ENCODE results near the gene CFAP251.
"Not testable (repeated sequence)": the region's sequence is repeated elsewhere in the genome, so short reads cannot be mapped to it uniquely, and the experiment has no call there.

The CFAP251 gene

DNA sequence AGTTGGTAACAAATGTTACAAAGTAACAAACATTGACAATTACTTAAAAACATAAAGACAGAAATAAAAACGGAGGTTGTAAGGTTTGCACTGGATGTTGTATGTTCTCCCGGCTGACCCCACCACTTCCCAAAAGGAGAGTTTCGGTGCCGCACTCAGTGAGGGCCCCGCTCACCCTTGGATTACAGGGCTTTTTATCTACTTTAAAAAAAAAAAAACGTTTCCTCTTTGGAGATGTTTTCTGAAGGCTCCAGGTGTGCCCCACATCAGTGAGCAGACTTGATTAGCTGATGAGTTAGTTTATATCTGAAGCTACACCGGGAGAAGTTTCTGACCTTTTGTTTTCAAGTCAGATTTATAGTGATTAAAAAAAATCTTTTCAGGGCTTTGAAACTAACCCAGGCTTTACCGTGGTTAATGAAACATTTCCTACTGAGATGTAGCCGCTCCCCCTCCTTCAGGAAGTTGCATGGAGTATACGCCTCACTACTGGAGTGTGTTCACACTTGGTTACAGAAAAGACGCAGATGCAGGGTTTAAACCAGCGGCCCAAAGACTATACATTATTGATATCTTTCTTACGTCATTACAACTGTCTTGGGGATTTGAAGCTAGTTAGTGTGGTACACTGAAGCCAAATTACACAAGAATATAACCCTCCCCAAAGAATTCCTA lies 65.3 kb downstream of the CFAP251 start:
- FAIRE-seq (no peak), DNase-seq (ENCODE audit: insufficient read length, low spot score) (no peak)
- no peak for TF ChIP-seq POLR2A (IDR thresholded peaks at IDR 0.05; ENCODE audit: low read depth, low read length)

DNA sequence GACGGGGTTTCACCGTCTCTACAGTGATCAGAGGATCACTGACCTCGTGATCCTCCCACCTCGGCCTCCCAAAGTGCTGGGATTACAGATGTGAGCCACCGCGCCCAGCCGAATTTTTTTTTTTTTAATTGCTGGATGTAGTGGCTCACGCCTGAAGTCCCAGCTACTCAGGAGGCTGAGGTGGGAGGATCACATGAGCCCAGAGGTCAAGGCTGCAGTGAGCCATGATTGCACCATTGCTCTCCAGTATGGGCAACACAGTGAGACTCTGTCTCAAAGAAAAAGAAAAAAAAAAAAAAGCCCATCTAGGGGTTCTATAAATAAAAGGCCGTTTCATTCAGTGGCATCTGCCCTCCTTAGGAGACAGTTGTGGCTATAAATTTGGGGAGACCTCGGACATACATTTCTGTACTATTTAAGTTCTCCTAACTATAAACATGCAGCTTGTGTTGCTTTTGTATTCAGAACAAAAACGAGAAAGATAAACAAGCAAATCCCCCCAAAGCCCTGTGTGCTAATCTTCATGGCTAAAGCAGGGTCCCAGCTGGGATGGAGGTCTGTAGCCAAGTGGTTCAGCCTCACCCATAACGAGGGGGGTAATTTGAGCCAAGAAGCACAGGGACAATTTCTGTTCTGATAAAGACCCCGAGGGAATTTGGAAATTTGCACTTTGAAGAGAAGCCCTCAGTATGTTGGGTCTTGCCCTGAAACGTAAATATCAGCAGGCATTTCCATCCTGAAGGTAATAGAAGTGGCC lies 68.3 kb downstream of the CFAP251 start:
- DNase-seq (ENCODE audit: insufficient read length, low spot score), result no peak
- TF ChIP-seq POLR2A (IDR thresholded peaks at IDR 0.05; ENCODE audit: low read depth, low read length), result no peak

DNA sequence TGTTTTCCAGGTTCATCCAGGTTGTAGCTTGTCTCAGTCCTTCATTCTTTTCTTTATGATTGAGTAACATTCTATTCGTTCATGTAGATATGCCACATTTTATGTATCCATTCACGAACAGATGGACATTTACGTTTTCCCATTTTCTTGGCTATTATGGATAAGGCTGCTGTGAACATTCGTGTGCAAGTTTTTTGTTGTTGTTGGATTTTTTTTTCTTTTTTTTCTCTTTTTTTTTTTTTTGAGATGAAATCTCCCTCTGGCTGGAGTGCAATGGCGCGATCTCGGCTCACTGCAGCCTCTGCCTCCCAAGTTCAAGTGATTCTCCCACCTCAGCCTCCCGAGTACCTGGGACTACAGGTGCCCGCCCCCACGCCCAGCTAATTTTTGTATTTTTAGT lies 70.1 kb downstream of the CFAP251 start:
- FAIRE-seq; DNase-seq (ENCODE audit: insufficient read length, low spot score): not testable (repeated sequence)

More for the DNA sequence above, 68.3 kb downstream of the CFAP251 start:
- no peak for FAIRE-seq

DNA sequence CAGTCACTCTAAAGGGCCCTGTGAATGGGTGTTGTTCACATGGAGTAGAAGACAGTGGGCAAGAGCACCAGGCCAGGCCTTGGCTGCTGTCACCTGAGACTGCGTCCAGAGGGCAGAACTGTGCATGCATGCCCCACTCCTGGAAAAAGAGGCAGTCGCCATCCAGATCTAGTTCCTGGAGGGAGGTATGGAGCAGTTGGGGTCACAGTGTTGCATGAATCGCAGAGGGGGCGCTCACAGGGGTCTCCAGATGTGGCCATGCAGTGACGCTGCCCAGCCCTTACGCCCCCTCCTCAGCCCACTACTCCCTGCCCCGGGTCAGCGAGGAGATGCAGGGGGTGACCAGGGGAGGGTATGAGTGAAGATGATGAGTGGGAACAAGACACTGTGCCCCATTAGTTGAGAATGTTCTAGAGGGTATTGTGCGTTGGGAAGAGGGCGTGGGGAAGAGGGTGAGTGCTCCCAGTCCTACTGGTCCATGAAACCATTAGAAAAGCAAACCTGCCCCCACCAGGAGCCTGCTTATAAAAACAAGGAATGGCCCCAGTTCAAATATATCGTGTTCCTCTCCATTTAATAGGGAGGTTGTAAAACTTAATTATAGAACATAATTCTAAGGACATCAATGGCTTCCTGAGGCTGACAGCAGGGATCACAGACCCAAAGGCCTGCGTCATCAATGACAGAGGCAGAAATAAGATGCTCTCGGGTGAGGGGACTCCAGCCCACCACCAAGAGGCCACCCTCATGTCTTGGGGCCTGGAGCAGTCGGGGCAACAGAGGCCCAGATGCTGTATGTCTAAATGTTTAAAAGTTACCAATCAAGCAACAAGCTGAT lies 71.1 kb downstream of the CFAP251 start:
- no peak for FAIRE-seq
- TF ChIP-seq POLR2A (IDR thresholded peaks at IDR 0.05; ENCODE audit: low read depth, low read length), result no peak
- no peak for DNase-seq (ENCODE audit: insufficient read length, low spot score)

DNA sequence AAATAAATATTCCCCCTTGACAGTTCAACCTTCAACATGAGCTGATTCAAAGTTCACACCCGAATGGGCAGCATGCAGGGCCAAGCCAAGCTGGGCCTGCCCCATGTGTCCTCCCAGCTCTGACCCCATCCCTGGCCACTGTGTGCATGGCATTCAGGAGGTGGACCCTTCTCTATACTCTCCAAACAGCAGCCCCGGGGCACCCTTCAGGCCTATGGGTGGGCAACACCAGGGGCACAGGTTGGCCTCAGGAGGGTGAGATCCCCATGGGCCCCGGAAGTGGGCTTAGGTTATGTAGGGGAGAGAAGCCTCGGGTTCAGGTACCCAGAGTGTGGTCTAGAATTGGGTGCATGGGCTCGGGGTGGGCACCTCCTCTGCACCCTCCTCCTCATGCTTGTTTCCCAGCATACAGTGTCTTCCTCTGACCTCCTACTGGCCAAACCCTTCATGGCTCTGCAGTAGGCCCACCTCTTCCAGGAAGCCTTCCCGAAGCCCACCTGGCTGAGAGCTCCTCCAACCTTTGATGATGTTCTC lies 71.8 kb downstream of the CFAP251 start:
- FAIRE-seq, result no peak
- DNase-seq (ENCODE audit: insufficient read length, low spot score), result no peak
- TF ChIP-seq POLR2A (IDR thresholded peaks at IDR 0.05; ENCODE audit: low read depth, low read length), result no peak

DNA sequence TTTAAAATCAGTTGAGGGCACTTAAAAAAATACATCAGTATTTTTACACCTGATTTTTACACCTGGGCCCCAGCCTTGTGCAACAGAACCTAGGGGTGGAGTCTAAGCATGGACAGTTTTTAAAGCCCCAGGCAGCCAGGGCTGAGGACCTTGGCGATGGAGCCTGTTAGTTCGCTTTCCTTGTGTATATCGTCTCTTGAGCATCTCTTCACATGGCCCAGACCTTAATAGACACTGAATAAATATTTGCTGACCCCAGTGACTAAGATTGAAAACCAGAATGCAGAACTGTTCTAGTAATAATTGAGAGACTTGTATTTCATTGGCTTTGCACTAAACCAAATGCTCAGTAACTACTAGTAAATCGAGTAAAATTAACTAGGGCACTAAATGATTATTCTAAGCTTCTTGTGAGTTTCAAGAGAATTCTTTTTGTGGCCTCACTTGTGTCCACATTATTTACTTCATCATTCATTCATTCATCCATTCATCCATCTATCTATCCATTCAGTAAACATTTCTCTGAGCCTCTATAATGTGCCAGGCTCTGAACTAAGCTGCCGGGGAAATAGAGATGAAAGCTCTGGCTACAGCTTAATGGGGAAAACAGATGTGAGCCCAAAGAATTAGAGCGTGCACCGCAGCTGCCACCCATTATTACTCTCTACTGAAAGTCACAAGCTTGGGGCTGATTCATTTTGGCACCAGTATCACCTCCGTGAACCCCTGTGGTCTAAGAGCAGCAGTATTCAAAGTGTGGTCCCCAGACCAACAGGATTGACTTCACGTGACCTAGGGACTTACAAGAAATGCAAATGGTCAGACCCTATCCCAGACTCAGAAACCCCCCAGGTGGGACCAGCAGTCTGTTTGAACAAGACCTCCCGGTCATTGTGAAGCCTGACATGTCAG lies 72.6 kb downstream of the CFAP251 start:
- no peak for TF ChIP-seq POLR2A (IDR thresholded peaks at IDR 0.05; ENCODE audit: low read depth, low read length)
- DNase-seq (ENCODE audit: insufficient read length, low spot score), result no peak
- FAIRE-seq, result no peak

DNA sequence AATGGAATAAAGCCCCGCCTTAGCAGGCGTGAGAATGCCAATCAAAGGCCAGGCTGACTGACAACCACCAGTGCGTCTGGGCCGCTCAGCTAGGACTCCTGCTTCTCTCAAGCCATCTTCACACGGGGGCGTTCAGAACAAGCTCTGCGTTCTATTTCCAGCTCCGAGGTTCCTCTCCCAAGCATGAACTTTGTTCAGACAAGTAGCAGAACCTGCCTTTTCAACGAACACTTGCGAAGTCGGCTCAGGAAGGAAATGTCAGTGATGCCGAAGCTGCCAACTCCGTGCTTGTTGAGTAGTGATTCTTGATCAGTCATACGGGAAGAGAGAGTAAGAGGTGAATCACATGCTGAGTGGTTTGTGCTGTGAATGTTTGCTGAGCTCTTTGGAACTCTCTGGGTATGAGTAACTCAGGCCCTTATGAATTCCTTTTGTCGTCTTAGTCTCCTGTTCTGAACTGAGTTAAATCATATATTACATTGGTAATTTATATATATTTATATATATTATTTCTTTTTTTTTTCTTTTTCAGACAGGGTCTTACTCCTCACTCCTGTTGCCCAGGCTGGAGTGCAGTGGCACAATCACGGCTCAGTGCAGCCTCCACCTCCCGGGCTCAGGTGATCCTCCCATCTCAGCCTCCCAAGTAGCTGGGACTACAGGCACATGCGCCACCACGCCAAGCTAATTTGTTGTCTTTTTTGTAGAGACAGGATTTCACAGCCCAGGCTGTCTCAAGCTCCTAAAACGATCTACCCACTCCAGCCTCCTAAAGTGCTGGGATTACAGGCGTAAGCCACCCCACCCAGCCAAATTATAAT lies 73.9 kb downstream of the CFAP251 start:
- DNase-seq (ENCODE audit: insufficient read length, low spot score), result peak; percentile 97

DNA sequence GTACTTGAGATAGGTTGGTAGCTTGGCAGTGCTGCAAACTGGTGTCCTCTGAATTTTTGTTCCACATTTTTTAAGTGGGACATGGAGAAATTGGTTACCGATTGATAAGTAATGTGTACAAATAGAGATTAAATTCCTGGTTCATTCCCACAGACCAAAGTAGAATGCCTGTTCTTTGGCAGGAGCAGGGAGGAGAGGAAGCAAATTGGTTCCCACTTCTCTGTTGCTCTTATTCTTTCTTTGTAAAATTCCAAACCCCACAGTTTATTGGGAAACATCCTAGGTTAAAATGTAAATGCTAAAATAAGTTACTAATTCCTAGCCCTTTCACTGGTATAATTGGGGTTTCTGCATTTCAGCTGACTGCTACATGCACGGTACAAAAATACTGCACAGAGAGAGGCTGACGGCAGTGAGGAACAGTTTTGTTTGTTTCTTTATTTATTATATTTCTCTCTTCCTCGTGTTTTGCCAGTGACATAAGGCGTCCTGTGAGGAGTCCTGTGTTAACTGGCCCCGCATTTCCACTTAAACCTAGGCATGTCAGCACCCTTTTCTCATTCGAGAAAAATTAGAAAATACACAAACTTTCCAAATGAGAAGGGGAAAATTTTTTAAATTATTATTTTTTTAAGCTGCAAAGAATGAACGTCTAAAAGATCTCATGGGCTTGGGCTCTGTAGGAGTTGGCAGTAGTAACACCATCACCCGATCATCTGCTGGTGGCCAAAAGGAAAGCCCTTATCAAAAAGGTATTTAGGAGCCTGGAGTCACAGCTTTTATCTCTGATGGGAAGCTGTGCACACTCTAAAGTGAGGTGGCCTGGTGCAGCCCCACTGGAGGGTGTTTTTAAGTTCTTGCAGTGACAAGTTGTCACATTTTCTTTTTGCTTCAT lies 77.9 kb downstream of the CFAP251 start:
- no peak for TF ChIP-seq POLR2A (IDR thresholded peaks at IDR 0.05; ENCODE audit: low read depth, low read length)
- DNase-seq (ENCODE audit: insufficient read length, low spot score) (no peak), FAIRE-seq (no peak)

More for the DNA sequence above, 73.9 kb downstream of the CFAP251 start:
- peak; percentile 94 for FAIRE-seq
- no peak for TF ChIP-seq POLR2A (IDR thresholded peaks at IDR 0.05; ENCODE audit: low read depth, low read length)

DNA sequence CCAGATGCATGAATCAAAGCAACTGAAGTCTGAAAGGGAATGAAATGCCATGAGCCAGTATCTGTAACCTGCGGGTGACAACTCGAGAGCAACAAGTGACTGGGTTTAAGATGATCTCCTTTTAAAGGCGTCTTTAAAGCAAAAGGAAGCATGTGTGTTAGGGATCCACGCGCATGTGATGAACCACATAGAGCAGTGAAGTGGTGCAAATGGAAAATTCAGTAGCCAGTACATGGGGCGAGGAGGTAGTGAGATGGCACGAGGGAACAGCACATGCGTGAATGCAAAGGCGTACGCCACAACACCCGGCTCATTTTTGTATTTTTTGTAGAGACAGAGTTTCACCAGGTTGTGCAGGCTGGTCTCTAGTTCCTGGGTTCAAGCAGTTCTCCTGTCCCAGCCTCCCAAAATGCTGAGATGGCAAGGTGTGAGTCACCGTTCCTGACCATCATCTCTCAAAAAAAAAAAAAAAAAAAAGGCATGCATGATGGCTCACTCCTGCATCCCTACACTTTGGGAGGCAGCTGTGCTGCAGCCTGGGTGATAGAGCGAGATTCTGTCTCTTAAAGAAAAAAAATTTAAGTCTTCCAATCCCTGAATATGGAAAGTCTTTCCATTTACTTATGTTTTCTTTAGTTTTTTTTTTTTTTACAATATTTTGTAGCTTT lies 78.7 kb downstream of the CFAP251 start:
- no peak for FAIRE-seq
- peak; percentile 38 for DNase-seq (ENCODE audit: insufficient read length, low spot score)
- no peak for TF ChIP-seq POLR2A (IDR thresholded peaks at IDR 0.05; ENCODE audit: low read depth, low read length)

DNA sequence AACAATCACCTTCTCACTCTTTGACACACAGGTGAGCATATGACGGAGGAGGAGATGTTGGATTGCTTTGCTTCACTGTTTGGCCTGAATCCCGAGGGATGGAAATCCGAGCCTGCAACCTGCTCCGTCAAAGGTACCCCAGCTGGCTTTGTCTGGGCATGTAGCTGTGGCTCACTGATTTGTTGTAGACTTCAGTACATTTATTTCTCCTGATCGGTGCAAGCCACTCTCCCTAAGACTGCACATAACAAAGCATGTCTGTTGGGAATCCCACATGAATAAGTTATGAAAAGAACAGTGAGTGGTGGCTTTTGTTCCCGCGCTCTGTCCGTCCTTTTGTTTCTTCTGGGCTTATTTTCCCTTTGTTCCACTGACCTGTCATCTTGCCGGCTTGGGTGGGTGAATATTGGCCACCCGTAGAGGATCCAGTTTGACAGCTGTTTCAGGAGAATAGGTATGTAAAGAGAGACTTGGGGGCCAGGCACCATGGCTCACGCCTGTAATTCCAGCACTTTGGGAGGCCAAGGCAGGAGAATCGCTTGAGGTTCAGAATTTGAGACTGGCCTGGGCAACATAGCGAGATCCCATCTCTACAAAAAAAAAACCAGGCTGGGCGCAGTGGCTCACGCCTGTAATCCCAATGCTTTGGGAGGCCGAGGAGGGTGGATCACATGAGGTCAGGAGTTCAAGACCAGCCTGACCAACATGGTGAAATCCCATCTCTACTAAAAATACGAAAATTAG lies 83.2 kb downstream of the CFAP251 start:
- DNase-seq (ENCODE audit: insufficient read length, low spot score) (no peak), FAIRE-seq (no peak)
- no peak for TF ChIP-seq POLR2A (IDR thresholded peaks at IDR 0.05; ENCODE audit: low read depth, low read length)
